Esophagus squamous epithelium (tissue), 5 donors: ENCODE results near the gene COL23A1. TPM values are rescaled to one million over a fixed set of nuclear protein-coding genes. Genes with fewer than 3 reads are reported as not detected.

Source experiments
- DNase-seq: peaks from one replicate; lab custom pipeline; 2025; lab: John Stamatoyannopoulos, UW
- H3K27ac ChIP-seq, 4 donors: fragments of 200-600 bp; sonication (generic); one replicate each; pipeline ENCODE4 v1.5.1; 2016 to 2019; ENCODE audit warnings: mild to moderate bottlenecking in 1 of 4
- H3K27me3 ChIP-seq, 4 donors: fragments of 200-600 bp; sonication (generic); 1 replicate in 3 of 4; 2 replicates in 1 of 4; pipeline versions ENCODE4 v1.5.1 to v1.6.0; 2017 to 2021; ENCODE audit warnings: antibody characterized with exemption in 1 of 4
- H3K36me3 ChIP-seq, 3 donors: fragments of 200-600 bp; sonication (generic); one replicate each; pipeline ENCODE4 v1.5.1; 2016 to 2019
- H3K4me1 ChIP-seq, 3 donors: fragments of 200-600 bp; sonication (generic); one replicate each; pipeline ENCODE4 v1.5.1; 2017 to 2019
- H3K4me3 ChIP-seq, 4 donors: fragments of 200-600 bp; sonication (generic); 1 replicate in 3 of 4; 2 replicates in 1 of 4; pipeline ENCODE4 v1.5.1; 2016 to 2019; ENCODE audit warnings: mild to moderate bottlenecking in 2 of 4, moderate library complexity in 1 of 4
- H3K9me3 ChIP-seq, 3 donors: fragments of 200-600 bp; sonication (generic); one replicate each; pipeline ENCODE4 v1.5.1; 2016 to 2019
- CTCF ChIP-seq, 6 experiments: fragments of 450-650 bp in 4 of 6; fragments of 200-600 bp in 2 of 6; sonication (generic) in 2 of 6; IDR thresholded peaks; one replicate each; pipeline ENCODE4 v1.5.1; 2016 to 2019; ENCODE audit warnings: antibody characterized with exemption in 6 of 6, mild to moderate bottlenecking in 4 of 6, moderate library complexity in 4 of 6
- POLR2A ChIP-seq, 4 donors: fragments of 450-650 bp; IDR thresholded peaks; one replicate each; pipeline ENCODE4 v1.6.1; 2017; ENCODE audit warnings: antibody characterized with exemption in 4 of 4, mild to moderate bottlenecking in 4 of 4, moderate library complexity in 3 of 4
- WGBS, 2 donors: methylation state at CpG; one replicate each; pipeline ENCODE4 v1.1.5; 2018; 5-methylcytosine and 5-hydroxymethylcytosine counted together
- intact Hi-C: fragments of 100-400 bp; cut with DNase I; formaldehyde crosslinking; loops from one replicate; pipeline ENCODE4 v1.15.0; 2022
- total RNA-seq, 4 donors: library from RNA; depleted of rRNA; stranded (reverse); fragments of >200 nt; gene quantifications; one replicate each; pipeline ENCODE4 v1.1.0, GENCODE V29; 2016
- donor health status: DM: yes; HTN: yes; CAD: no.

The COL23A1 gene
- total RNA-seq, 4 donors from 2014 or later, result 0.41 to 1.5 (median 0.44) TPM; not detected in 1

- intact Hi-C loops, result no loop called here
- H3K36me3 ChIP-seq, result no peaks in the 10 kb centered on the region
- whole genome bisulfite sequencing, 2 donors, result 78 to 82% methylated on average over 2 to 4 of the region's 4 CpGs
- peaks cover 0 to 16% (median 0%) of the 10 kb centered on the region in 4 donors for H3K27me3 ChIP-seq
- H3K4me1 ChIP-seq, result no peaks in the 10 kb centered on the region
- H3K9me3 ChIP-seq, result no peaks in the 10 kb centered on the region
- H3K4me3 ChIP-seq, result no peak overlapping the region
- DNase-seq, result no peak
- TF ChIP-seq POLR2A (IDR thresholded peaks at IDR 0.05) (no peak), CTCF (IDR thresholded peaks at IDR 0.05) (no peak)
- H3K27ac ChIP-seq, result no peak overlapping the region
These were observed 176.2 kb downstream of the COL23A1 start for GRCh38 chr5:178413988-178414387.

- TF ChIP-seq CTCF (IDR thresholded peaks at IDR 0.05) (no peak), POLR2A (IDR thresholded peaks at IDR 0.05) (no peak)
- H3K36me3 ChIP-seq, result no peaks in the 10 kb centered on the region
- peaks cover 0 to 14% (median 0%) of the 10 kb centered on the region in 4 donors for H3K27me3 ChIP-seq
- no peaks in the 10 kb centered on the region for H3K4me1 ChIP-seq
- no peak for DNase-seq
- H3K27ac ChIP-seq, result no peak overlapping the region
- H3K4me3 ChIP-seq, result no peak overlapping the region
- WGBS, 2 donors, result 61 to 67% methylated on average over 2 of the region's 2 CpGs
- H3K9me3 ChIP-seq, result no peaks in the 10 kb centered on the region
- intact Hi-C loops, result no loop called here
These were observed 179.1 kb downstream of the COL23A1 start for GRCh38 chr5:178411083-178411482.

GRCh38 chr5:178407646-178408045 is 182.5 kb downstream of the COL23A1 start:
- Histone ChIP-seq H3K36me3 (no peaks in the 10 kb centered on the region), H3K4me1 (no peaks in the 10 kb centered on the region), H3K9me3 (no peaks in the 10 kb centered on the region), H3K4me3 (no peak overlapping the region), H3K27me3 (peaks cover 0 to 6% (median 0%) of the 10 kb centered on the region in 4 donors), H3K27ac (no peak overlapping the region)
- TF ChIP-seq POLR2A (IDR thresholded peaks at IDR 0.05) (no peak), CTCF (IDR thresholded peaks at IDR 0.05) (no peak)
- intact Hi-C loops, result no loop called here
- DNase-seq, result no peak
- WGBS, 2 donors, result 75 to 82% methylated on average over 2 of the region's 2 CpGs

- Histone ChIP-seq H3K27me3 (peaks cover 0 to 4% (median 0%) of the 10 kb centered on the region in 4 donors), H3K4me3 (no peak overlapping the region), H3K4me1 (no peaks in the 10 kb centered on the region), H3K9me3 (no peaks in the 10 kb centered on the region), H3K27ac (no peak overlapping the region), H3K36me3 (no peaks in the 10 kb centered on the region)
- no peak for DNase-seq
- 37 to 49% methylated on average over 7 to 8 of the region's 8 CpGs for WGBS, 2 donors
- TF ChIP-seq CTCF (IDR thresholded peaks at IDR 0.05) (no peak), POLR2A (IDR thresholded peaks at IDR 0.05) (no peak)
- intact Hi-C loops, result no loop called here
These were observed 185.2 kb downstream of the COL23A1 start for GRCh38 chr5:178404987-178405386.

- peaks cover 0 to 4% (median 0%) of the 10 kb centered on the region in 4 donors for H3K27me3 ChIP-seq
- 89 to 97% methylated on average over 2 to 10 of the region's 10 CpGs for WGBS, 2 donors
- H3K4me3 ChIP-seq, result no peak overlapping the region
- H3K27ac ChIP-seq, result no peak overlapping the region
- H3K4me1 ChIP-seq, result no peaks in the 10 kb centered on the region
- DNase-seq, result no peak
- TF ChIP-seq POLR2A (IDR thresholded peaks at IDR 0.05), result no peak
- TF ChIP-seq CTCF (IDR thresholded peaks at IDR 0.05), result no peak
- no peaks in the 10 kb centered on the region for H3K9me3 ChIP-seq
- no peaks in the 10 kb centered on the region for H3K36me3 ChIP-seq
- intact Hi-C loops, result no loop called here
These were observed 186.1 kb downstream of the COL23A1 start for GRCh38 chr5:178403956-178404600.
